HUES64 (cell line): ENCODE measurements around the gene VKORC1.
A peak's percentile ranks its signal among the peaks of the same experiment; 100 is the strongest.

Experiments used
- H3K27ac ChIP-seq: 2 replicates; pipeline ENCODE4 v1.7.0; 2013; ENCODE audit warnings: low read depth, low read length, inconsistent platforms
- H3K27me3 ChIP-seq: 2 replicates; pipeline ENCODE4 v1.6.1; 2013; ENCODE audit warnings: mild to moderate bottlenecking, low read length; ENCODE audit not compliant: insufficient read depth
- H3K36me3 ChIP-seq: 2 replicates; pipeline ENCODE4 v1.6.1; 2013; ENCODE audit warnings: mild to moderate bottlenecking, low read length; ENCODE audit not compliant: insufficient read depth
- H3K4me1 ChIP-seq: 2 replicates; pipeline ENCODE4 v1.6.1; 2013; ENCODE audit warnings: mild to moderate bottlenecking, low read length, moderate library complexity; ENCODE audit not compliant: insufficient read depth
- H3K4me3 ChIP-seq: 2 replicates; pipeline ENCODE4 v1.5.1; 2013; ENCODE audit warnings: mild to moderate bottlenecking, low read length, moderate library complexity
- H3K9ac ChIP-seq: 2 replicates; pipeline ENCODE4 v1.6.1; 2013; ENCODE audit warnings: mild to moderate bottlenecking, low read depth, low read length
- H3K9me3 ChIP-seq: 2 replicates; pipeline ENCODE4 v1.6.1; 2013; ENCODE audit warnings: low read depth, low read length; ENCODE audit not compliant: insufficient read depth
- WGBS: fragments of 150-250, 120-280 bp; methylation state at CpG from one replicate; pipeline ENCODE4 v1.1.7; 2013; ENCODE audit warnings: missing lambda C conversion rate; 5-methylcytosine and 5-hydroxymethylcytosine counted together

VKORC1 gene

GRCh38 chr16:31071861-31072260 is 22.7 kb downstream of the VKORC1 start:
- WGBS: 81% methylated on average over 4 of the region's 4 CpGs

GRCh38 chr16:31067342-31067741 is 27.3 kb downstream of the VKORC1 start:
- Histone ChIP-seq H3K27ac (no peak overlapping the region), H3K9ac (no peak overlapping the region), H3K36me3 (peaks cover 15% of the 10 kb centered on the region; the same call in 1 of the 2 replicates), H3K27me3 (no peaks in the 10 kb centered on the region), H3K4me1 (peaks cover 7% of the 10 kb centered on the region; the same call in 1 of the 2 replicates), H3K9me3 (no peaks in the 10 kb centered on the region), H3K4me3 (no peak overlapping the region)
- 96% methylated on average over 3 of the region's 3 CpGs for WGBS

More at GRCh38 chr16:31071861-31072260, 22.7 kb downstream of the VKORC1 start:
- Histone ChIP-seq H3K9me3 (no peaks in the 10 kb centered on the region), H3K27ac (no peak overlapping the region), H3K4me3 (peak overlapping the region; percentile 81), H3K4me1 (peaks cover 8% of the 10 kb centered on the region; the same call in 1 of the 2 replicates), H3K36me3 (peaks cover 11% of the 10 kb centered on the region), H3K9ac (peak overlapping the region; percentile 95), H3K27me3 (no peaks in the 10 kb centered on the region)

GRCh38 chr16:31064882-31065461 is 29.6 kb downstream of the VKORC1 start:
- Histone ChIP-seq H3K27ac (no peak overlapping the region), H3K9me3 (no peaks in the 10 kb centered on the region), H3K36me3 (peaks cover 36% of the 10 kb centered on the region), H3K4me3 (no peak overlapping the region), H3K9ac (no peak overlapping the region), H3K4me1 (no peaks in the 10 kb centered on the region), H3K27me3 (no peaks in the 10 kb centered on the region)
- 93% methylated on average over 4 of the region's 4 CpGs for WGBS

GRCh38 chr16:31063843-31064611 is 30.6 kb downstream of the VKORC1 start:
- Histone ChIP-seq H3K27ac (no peak overlapping the region), H3K9me3 (no peaks in the 10 kb centered on the region), H3K27me3 (no peaks in the 10 kb centered on the region), H3K9ac (no peak overlapping the region), H3K36me3 (peaks cover 41% of the 10 kb centered on the region), H3K4me1 (no peaks in the 10 kb centered on the region), H3K4me3 (no peak overlapping the region)
- WGBS: 97% methylated on average over 56 of the region's 56 CpGs

- no peak overlapping the region for H3K27ac ChIP-seq
- no peaks in the 10 kb centered on the region for H3K27me3 ChIP-seq
- no peak overlapping the region for H3K9ac ChIP-seq
- H3K4me3 ChIP-seq: no peak overlapping the region
- H3K4me1 ChIP-seq: no peaks in the 10 kb centered on the region
- no peaks in the 10 kb centered on the region for H3K9me3 ChIP-seq
- WGBS: 94% methylated on average over 9 of the region's 9 CpGs
- H3K36me3 ChIP-seq: peaks cover 41% of the 10 kb centered on the region
Measured at GRCh38 chr16:31063495-31063842, 31.1 kb downstream of the VKORC1 start.

- Histone ChIP-seq H3K9me3 (no peaks in the 10 kb centered on the region), H3K27ac (no peak overlapping the region), H3K4me1 (no peaks in the 10 kb centered on the region), H3K27me3 (no peaks in the 10 kb centered on the region), H3K36me3 (peaks cover 43% of the 10 kb centered on the region), H3K9ac (no peak overlapping the region), H3K4me3 (no peak overlapping the region)
- 96% methylated on average over 54 of the region's 54 CpGs for WGBS
Measured at GRCh38 chr16:31061813-31062440, 32.7 kb downstream of the VKORC1 start.

GRCh38 chr16:31061126-31061812 is 33.3 kb downstream of the VKORC1 start:
- 96% methylated on average over 42 of the region's 42 CpGs for WGBS
- Histone ChIP-seq H3K4me1 (no peaks in the 10 kb centered on the region), H3K27ac (no peak overlapping the region), H3K9ac (no peak overlapping the region), H3K9me3 (no peaks in the 10 kb centered on the region), H3K36me3 (peaks cover 43% of the 10 kb centered on the region), H3K4me3 (no peak overlapping the region), H3K27me3 (no peaks in the 10 kb centered on the region)

- no peak overlapping the region for H3K9ac ChIP-seq
- H3K36me3 ChIP-seq: peaks cover 13% of the 10 kb centered on the region
- WGBS: 87% methylated on average over 4 of the region's 4 CpGs
- no peaks in the 10 kb centered on the region for H3K27me3 ChIP-seq
- 0 out of 2 replicates have a peak, but pooled peaks cover 4% of the 10 kb centered on the region for H3K4me1 ChIP-seq
- H3K27ac ChIP-seq: no peak overlapping the region
- no peaks in the 10 kb centered on the region for H3K9me3 ChIP-seq
- H3K4me3 ChIP-seq: no peak overlapping the region
Measured at GRCh38 chr16:31055613-31056012, 39.0 kb downstream of the VKORC1 start.

GRCh38 chr16:31052114-31052513 is 42.5 kb downstream of the VKORC1 start:
- Histone ChIP-seq H3K4me1 (0 out of 2 replicates have a peak, but pooled peaks cover 4% of the 10 kb centered on the region), H3K27ac (no peak overlapping the region), H3K36me3 (no peaks in the 10 kb centered on the region), H3K4me3 (no peak overlapping the region), H3K9me3 (no peaks in the 10 kb centered on the region), H3K27me3 (no peaks in the 10 kb centered on the region), H3K9ac (no peak overlapping the region)
- 90% methylated on average over 2 of the region's 2 CpGs for WGBS

GRCh38 chr16:31050280-31051030 is 44.1 kb downstream of the VKORC1 start:
- H3K36me3 ChIP-seq: no peaks in the 10 kb centered on the region
- H3K4me1 ChIP-seq: no peaks in the 10 kb centered on the region
- no peak overlapping the region for H3K4me3 ChIP-seq
- H3K9me3 ChIP-seq: no peaks in the 10 kb centered on the region
- no peaks in the 10 kb centered on the region for H3K27me3 ChIP-seq
- no peak overlapping the region for H3K9ac ChIP-seq
- H3K27ac ChIP-seq: no peak overlapping the region
- WGBS: 89% methylated on average over 10 of the region's 10 CpGs
